Cortex of kidney (tissue), 1 donor: ENCODE results near the gene PDE4D.
"Not testable (repeated sequence)": the region's sequence is repeated elsewhere in the genome, so short reads cannot be mapped to it uniquely, and the experiment has no call there.

Source experiments
- DNase-seq: peaks from one replicate; lab custom pipeline; 2025; lab: John Stamatoyannopoulos, UW

Gene PDE4D

DNA sequence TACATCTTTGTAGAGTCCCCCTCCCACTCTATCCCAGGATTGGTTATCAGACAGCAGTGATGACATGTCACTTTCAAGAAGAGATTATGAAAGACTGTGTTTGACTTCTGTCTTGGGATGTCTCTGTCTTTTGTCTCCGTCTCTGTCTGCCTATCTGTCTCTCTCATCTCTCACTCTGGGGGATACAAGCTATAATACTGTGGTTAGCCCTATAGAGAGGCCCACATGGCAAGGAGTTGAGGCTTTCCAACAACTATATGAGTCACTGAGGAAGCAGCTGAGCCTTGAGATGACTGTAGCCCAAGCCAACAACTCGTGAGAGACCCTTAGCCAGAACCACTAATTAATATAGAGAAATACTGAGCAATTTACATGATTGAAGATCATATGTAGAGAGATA is 284.8 kb downstream of the PDE4D start:
- no peak for DNase-seq

DNA sequence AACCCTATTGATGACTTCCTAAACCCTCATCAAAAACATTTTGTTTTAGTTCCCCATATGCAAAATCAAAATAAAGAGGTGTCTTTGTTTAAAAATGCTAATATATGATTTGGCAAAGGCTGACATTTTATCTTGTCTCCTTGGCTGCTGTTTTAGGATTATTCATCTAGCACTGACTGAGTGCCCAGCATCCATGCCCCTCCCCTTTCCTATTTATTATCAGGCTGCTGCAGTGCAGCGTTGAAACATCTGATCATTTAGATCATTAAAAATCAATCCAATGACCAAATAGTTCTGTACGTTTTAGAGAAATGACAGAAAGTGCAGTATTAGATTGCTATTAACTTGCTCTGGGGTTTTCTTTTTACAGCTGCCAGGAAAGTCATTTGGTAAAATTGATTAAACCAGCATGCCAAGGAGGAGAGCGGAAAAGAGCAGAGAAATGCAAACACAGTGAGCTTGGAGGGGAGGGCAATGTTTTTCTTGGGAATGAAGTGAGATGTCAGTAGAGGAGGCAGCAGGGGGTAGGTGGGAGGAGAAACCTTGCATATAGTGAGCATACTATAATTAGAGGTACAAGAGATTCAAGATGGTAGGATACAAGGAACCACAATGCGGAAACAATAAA is 286.3 kb downstream of the PDE4D start:
- no peak for DNase-seq

DNA sequence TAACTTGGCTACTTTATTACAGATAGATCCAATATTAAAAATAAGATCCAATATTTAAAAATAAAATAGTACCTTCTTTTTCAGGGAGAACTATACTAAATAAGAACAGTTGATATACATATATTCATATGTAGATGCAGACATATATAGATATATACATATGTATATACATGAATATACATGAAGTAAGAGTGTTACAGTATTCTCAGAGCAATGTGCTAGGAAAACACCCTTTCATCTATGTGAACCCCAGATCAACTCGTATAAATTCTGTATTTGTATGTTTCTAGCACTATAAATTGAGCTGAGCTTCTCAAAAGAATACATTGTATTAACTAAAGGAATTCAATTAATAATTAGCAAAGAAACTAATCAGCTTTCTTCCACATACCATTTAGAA is 287.6 kb downstream of the PDE4D start:
- DNase-seq, result no peak

DNA sequence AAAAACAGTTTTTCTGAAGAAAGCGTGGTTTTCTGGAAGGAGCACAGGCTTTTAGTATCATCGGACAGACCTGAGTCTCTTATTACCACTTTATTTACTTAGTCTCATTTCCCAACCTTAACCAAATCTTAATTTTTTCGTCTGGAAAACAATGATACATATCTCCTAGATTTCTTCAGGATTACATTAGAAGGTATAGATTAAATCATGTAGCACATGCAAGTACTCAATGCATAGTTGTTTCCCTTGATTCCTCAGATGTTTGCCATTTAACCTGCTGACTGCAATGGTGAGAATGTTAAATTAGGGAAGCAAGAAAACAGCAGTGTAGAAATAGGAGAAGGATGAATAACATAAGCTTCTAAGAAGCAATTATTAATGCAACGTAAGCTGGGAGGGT is 289.4 kb downstream of the PDE4D start:
- DNase-seq, result no peak

DNA sequence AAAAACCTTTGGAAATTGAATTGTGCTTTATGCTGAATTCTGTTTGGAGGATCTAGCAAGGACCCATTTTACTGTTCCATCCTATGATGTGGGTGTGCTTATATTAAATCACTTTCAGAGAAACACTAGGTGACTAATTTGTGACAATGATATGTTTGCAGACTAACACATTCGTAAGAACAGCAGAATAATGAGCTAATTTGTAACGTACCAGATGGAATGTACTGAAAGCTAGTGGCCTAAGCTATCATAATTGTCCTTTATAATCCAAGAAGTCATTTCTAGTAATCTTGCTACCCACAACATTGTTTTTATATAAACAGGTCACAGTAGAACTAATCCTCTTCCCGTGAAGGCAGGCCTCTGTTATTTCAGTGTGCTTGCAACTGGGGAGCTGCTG is 292.5 kb downstream of the PDE4D start:
- no peak for DNase-seq

DNA sequence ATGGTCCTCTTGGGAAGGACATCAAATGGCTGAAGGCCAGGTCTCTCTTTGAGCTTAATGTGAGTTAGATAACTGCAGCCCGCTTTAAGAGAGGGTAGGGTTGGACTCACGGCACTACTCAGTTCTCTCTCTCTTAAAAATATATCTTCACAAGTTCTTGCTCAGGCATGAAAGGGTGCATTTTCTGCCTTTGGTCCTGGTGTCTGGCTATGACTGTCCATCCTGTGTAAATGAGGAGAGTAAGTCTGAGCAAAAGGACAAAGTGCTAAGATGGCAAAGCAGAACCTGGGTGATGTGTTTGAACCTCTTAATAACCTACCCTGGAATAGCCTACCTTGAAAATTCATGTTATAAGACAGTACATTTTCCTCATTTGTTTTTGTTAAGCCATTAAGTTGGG is 293.4 kb downstream of the PDE4D start:
- no peak for DNase-seq

DNA sequence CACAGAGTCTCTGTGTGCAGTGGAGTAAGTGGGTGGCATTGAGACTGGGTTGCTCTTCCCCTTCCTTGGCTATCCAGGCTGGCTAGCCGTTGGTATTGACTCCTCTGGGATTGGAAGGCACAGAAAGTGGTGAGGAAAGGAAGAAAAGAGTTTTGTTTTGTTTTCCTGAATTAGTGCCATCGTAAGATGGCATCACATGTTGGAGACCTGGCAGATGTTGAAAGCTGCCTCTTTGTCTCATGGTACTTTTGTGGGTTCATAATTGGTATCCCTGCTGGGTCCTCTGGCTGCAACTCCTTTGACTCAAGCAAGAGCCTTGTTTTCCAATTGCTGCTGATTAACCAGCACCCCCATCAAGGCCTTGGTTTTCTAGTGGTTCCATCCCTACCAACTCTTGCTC is 293.8 kb downstream of the PDE4D start:
- no peak for DNase-seq

DNA sequence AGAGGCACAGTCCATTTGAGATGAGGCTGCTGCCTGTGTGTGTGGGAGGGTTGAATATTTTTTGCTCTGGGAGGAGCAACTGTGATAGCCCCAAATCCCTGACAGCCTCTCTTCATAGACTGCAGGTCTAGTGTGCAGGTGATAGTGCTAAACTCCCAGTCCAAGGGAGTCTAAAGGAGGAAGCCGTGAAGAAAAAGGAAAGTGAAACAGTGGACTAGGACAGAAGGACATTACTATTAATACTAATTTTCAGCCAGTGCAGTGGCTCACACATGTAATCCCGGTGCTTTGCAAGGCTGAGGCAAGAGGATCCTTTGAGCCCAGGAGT is 295.0 kb downstream of the PDE4D start:
- DNase-seq, result no peak

DNA sequence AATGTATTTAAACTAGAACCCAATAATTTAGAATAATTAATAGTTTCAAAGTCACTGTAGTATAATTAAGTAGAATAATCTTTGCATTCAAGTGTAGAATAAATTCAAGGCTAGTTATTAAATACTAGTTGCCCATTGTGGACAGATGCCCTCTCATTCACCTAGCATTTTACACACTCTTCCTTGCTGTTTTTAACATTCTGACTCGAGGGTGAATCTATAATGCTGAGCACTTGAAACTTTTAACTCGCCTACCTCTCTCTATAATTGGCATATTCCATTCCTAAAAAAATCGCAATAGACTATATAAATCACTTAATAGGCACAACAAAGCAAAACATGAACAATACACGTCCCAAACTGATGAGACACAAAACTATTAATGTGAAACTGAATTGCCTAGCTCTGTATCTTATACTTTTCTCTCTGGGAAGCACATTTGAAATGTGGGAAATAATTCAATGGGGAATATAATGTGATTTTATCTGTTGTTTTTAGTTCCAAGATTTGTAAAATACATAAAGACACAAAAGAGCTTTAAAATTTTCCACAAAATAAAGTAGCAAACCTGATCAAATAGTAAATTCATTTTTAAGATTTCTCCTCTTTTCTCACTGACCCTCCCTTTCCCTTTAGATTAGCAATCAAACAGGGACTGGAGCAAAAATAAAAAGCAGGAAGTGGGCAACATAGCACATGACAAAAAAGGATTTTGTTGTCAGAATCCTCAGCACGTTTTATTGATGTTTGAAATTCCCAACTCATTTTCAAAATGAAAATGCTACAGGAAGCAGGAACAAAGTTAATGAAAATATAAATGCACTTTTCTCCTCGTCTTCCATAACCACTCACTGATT is 295.6 kb downstream of the PDE4D start:
- no peak for DNase-seq

DNA sequence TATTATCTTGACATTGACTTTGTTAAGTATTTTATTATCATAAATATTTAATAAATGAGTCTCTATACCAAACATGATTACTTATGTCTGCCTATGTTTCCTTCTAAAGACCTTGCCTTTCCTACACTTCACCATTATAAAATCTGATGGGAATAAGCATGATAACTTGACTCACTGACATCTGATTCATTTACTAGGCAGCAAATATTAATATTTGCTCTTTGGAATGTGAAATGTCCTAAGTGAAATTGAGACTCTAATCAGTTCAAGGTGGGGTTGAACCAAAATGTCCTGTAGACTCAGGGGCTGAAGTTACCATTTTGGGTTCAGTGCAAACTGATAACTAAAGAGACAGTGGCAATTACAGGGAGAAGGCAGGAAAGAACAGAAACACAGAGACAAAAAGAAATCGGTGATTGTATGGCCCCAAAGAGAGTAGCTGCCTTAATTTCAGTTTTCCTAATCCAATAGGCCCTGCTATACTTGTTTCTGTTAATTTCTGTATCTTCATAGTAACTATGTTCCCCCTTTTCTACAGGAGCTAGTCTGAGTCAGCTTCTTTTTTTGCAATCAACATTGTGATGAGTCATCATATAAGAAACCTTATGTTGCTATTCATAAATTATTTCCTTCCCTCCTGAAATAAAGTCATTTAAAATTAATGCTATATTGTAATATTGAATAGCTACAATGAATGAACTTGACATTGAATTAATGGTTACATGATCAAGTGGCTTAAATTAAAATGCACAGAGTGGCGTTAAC is 296.8 kb downstream of the PDE4D start:
- no peak for DNase-seq

DNA sequence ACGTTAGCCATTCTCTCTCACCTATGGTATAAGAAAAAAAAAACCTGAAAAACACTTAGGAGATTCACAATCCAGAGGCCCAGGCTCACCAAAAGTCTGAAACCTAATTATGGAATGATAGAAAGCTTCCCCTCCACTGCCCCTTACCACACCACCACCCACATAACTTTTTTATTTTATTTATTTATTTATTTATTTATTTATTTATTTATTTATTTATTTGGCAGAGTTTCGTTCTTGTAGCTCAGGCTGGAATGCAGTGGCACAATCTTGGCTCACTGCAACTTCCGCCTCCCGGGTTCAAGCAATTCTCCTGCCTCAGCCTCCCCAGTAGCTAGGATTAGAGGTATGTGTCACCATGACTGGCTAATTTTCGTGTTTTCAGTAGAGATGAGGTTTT is 299.4 kb downstream of the PDE4D start:
- not testable (repeated sequence) for DNase-seq

DNA sequence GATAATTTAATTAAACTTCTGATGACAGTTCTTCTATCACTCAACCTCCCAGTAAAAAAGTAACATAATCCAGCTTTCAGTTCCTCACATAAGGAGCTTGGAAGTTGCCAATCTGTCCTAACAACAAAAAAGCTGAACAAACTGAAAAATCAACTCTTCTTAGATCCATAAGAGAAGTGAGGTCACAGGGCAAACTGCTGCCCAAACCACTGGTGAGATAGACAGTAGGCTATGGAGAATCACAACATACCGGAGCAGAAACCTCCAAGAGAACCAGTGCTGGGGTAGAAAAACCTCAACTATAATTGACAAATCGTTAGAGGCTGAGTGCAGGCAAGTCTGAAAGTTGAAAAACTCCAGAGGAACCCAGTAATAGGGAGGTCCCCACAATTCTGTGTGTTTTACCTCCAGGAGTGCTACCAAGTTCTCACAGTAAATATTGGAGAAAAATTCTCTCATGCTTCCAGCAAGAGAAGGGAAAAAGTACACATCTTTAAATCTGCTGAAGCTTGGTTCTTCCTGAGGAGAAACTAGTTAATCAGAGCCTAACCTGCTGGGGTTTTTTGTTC is 300.0 kb downstream of the PDE4D start:
- no peak for DNase-seq

DNA sequence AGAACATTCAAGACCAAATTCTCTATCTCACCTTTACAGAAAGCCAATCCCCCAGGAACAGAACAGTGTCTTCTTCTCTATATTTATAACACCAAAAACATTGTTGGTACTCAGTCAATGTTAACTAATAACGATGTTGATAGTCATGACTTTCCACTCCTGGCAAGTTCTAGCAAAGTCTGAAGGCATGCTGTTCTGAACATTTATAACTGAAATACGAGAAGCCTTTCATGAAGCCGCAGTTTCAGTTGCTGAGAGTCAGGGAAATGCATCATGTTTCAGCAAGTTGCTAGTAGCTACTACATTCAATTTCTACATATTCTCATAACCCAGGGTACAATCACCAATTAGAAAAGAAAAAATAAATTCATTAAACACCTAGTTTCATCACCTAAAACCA is 301.4 kb downstream of the PDE4D start:
- DNase-seq, result no peak

DNA sequence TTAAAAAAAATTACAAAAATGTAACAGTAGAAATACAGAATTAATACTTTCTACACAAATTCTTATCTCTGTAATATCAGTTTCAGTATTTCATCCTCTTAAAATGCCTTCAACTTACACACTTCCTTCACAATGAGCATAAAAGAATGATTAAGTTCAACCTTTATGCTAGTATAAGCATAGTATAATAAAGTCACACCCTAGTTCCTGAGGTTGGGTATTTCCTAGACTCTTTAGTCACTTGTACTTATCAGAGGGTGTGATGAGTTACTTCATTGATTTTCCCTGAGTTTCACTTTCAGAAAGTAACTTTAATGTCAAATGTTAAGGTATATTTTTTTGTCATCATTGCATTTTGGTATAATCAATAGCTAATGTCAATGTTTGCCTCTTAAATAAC is 302.4 kb downstream of the PDE4D start:
- no peak for DNase-seq

DNA sequence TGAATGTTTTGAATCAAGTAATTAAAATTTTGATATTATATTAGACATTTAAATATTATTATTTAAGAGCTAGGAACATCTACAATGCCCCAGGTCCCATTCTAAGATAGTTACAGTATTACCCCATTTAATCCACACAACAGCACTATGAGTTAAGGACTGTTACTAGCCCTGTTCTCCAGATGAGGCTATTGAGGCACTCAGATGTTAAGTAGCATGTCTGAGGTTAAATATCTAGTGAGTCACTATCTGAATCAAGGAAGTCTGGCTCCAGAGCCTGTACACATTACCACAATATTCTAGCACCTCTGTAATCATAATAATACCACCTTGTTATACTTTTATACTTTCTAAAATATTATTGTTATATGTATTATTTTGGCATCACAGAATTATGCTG is 304.6 kb downstream of the PDE4D start:
- no peak for DNase-seq

DNA sequence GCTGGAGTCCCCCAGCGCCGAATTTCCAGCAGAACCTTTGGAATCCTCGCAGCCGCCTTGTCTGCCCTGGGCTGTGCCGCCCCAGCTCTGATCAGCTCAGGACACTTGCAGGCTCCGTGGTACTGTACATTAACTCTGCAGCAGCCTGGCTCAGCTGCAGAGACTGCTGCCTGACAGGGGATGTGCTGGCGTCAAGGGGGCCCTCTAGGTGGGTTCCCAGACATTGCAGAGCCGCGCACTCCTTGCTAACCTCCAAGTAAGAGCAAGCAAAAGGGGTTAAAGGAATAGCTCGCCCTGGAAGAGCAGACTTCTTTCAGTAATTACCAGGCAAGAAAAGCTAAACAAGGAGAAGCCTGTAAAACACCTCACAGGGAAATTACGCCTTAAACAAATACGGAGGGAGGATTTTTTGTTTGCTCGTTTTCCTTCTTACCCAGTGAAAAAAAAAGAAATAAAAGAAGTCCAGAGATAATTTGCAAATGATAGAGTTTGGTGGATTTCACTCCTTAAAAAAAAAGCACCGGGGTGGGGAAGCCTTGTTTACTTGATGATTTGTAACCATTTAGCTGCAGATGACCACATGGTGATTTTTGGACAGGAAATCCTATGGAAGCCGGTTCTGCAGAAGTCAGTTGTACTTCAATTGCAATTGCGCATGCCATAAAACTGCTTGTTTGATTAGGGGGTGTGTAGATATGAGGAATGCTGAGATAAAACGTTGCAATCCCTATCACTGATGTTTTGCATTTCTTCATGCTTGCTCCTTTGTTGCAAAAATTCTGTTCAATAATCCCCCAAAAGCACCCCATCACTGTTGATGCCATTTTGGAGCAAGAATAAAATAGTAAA is 305.8 kb downstream of the PDE4D start:
- DNase-seq, result no peak

DNA sequence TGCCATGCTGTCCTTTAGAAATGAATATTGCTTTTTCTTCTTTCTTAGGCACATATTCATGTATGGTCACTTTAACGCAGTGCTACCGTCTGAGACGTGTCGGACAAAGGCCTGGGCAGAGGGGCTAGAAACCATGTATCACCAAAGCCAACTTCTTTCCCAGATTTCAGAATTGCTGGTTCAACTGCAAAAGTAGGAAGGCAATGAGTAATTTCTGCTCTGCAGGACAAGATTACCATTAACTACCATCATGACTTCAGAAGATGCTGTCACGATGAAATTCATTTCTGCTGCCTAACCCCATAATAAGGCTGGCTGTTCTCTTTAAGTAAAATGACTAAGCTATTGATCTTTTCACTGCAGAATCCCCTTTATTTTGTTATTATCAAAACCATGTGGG is 306.7 kb downstream of the PDE4D start:
- no peak for DNase-seq

DNA sequence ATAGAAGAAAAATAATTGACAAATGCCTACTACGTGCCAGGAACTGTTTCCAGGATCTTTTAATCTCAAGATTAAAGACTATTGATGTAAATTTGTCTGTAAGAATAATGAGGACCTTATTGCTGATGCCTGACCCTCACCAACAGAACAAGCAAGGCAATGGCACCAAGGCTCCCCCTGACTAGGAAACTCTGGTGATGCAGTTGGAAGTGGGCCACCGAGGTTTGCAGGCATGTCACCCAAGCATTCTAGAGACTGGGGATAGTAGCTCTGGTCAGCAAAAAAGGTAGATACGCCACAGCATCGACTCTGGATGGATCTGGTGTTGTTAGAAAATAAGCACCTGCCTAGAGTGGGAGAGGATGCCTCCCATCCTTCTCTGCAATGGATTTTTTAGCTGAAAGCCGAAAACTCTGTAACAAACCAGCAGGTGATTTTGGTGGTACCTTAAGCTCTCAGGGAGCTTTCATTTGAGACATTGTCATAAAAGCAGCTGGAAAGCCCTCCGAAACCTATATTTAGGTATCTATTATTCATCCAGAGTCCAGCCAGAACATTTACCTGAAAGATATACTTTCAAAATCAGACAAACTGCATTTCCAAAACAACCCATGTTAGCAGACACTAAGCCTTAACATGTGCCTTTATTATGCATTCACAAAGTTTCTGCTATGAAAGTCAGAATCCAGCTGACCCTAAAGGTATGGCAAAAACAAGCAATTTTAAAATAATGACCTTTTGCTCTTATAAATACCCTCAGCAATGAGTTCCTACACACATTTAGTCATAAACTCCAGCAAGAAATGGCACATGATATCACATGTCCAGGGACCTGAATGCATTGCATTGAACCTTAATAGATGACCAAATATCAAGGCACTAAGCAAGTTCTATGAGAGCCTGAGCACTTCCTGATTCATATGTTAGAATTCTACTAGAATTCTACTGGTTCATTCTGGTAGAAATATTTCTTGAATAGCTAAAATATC is 308.4 kb downstream of the PDE4D start:
- no peak for DNase-seq

DNA sequence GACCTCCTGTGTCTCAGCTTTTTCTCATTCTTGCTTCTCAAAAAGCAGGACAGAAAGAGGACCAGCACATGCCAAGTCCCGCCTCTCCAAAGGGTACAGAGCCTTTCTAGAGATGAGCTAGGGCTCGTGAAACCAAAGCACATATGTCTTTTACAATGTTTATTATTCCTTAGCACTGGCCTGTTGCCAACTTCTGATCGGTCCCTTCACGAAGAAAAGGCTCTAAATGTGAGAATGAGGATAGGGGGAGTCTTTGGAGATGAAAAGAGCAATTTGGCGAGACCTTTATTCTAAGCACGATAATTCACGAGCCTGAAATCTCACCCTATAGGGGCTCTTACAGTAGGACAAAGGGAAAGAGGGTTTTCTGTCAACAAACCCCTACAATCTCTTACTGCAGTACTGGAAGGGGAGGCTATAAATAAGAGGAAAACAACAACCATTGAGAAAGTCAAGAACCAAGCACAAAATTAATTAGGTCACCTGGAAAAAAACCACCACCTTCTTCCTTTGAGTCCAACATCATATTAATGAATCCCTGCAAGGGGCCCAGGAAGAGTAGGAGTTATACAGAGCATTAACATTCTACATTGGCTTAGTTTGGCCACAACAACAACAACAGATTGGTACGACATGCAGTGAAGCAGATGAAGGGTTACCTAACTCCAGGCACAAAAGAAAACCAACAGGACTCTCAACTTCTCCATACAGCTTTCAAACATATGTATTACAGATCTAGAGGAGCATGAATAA is 309.5 kb downstream of the PDE4D start:
- no peak for DNase-seq
